ENCODE results near the gene OSTN. TPM values are rescaled to one million over a fixed set of nuclear protein-coding genes. Genes with fewer than 3 reads are reported as not detected.

Gene OSTN, protein sequence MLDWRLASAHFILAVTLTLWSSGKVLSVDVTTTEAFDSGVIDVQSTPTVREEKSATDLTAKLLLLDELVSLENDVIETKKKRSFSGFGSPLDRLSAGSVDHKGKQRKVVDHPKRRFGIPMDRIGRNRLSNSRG
- not detected for polyA plus RNA-seq (2013, experiment 1 of 2)
- polyA plus RNA-seq (2013, experiment 2 of 2): not detected

DNA sequence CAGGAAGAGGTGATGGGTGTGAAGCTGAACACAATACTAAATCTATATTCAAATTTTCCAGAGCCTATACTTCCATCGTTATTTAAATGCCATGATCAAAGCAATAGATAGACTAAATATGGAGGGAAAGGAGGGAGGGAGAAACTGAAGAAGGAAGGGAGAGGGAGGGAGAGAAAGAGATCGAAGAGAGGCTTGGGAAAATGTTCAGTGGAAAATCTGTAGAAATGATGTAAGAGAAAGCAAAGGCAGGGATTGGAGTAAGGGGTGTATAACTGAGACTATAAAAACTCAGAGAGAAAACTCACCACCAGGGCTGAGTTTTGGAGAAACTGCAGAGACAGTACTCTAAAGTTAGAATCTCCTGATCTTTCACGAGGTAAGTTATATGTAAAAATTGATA, at the start of gene OSTN:
Gene OSTN (plus strand): TSS at position 310 of the 400 bp plus-strand sequence. CDS start 13,292 bp downstream, outside the sequence.
- no peak within 1 kb of the TSS for H3K4me3 ChIP-seq (ENCODE audit: low read length)
- no peaks in the 10 kb centered on the region for H3K9me3 ChIP-seq (ENCODE audit: insufficient read depth, low read depth, low read length)
- H3K4me1 ChIP-seq (ENCODE audit: insufficient read depth, low read length): no peaks in the 10 kb centered on the region
- no peaks in the 10 kb centered on the region for H3K36me3 ChIP-seq (ENCODE audit: insufficient read depth, low read length)
- no peak within 1 kb of the TSS for H3K9ac ChIP-seq (ENCODE audit: low read depth, low read length)
- H3K27ac ChIP-seq (ENCODE audit: low read depth, low read length): no peak within 1 kb of the TSS
- H3K27me3 ChIP-seq (ENCODE audit: insufficient read depth, low read length): no peaks in the 10 kb centered on the region
- 92% methylated on average over 2 of the region's 3 CpGs for WGBS

DNA sequence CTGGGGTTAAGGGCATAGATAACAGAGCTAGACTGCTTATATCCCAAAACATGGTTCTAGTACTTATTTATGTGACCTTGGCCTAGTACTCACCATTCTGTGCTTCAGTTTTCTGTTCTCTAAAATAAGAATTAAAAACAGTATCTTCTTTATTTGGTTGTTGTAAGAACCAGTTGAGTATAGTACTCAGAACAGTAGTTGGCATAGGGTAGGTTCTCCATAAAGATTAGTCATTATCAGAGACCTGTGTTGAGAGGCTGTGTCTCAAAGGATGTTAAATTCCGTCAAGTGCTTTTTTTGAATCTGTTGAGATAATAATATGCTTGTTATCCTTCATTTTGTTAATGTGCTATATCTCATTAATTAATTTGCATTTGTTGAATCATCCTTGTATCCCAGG, 47.4 kb upstream of the OSTN start:
- Histone ChIP-seq H3K9me3 (ENCODE audit: insufficient read depth, low read depth, low read length) (peaks cover 18% of the 10 kb centered on the region), H3K27me3 (ENCODE audit: insufficient read depth, low read length) (no peaks in the 10 kb centered on the region), H3K9ac (ENCODE audit: low read depth, low read length) (no peak overlapping the region), H3K4me1 (ENCODE audit: insufficient read depth, low read length) (no peaks in the 10 kb centered on the region), H3K4me3 (ENCODE audit: low read length) (no peak overlapping the region), H3K36me3 (ENCODE audit: insufficient read depth, low read length) (no peaks in the 10 kb centered on the region), H3K27ac (ENCODE audit: low read depth, low read length) (no peak overlapping the region)
- WGBS: 83% methylated on average over 1 of the region's 1 CpG

DNA sequence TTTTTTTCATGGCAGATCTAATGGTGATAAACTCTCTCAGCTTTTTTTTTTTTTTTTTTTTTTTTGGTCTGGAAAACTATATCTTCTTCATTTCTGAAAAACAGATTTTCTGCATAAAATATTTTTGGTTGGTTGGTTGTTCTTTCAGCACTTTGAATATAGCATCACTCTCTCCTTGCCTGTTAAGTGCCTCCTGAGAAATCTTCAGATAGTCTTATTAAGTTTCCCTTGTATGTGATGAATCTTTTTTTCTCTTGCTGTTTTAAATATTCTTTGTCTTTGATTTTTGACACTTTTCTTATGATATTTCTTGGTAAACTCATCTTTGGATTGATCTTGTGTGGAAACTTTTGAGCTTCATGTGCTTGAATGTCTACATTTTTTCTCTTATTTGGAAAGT, 44.2 kb upstream of the OSTN start:
- Histone ChIP-seq H3K9me3 (ENCODE audit: insufficient read depth, low read depth, low read length) (peaks cover 18% of the 10 kb centered on the region), H3K9ac (ENCODE audit: low read depth, low read length) (no peak overlapping the region), H3K36me3 (ENCODE audit: insufficient read depth, low read length) (no peaks in the 10 kb centered on the region), H3K4me3 (ENCODE audit: low read length) (no peak overlapping the region), H3K27ac (ENCODE audit: low read depth, low read length) (no peak overlapping the region), H3K27me3 (ENCODE audit: insufficient read depth, low read length) (no peaks in the 10 kb centered on the region), H3K4me1 (ENCODE audit: insufficient read depth, low read length) (no peaks in the 10 kb centered on the region; the same call in 1 of the 2 replicates)

DNA sequence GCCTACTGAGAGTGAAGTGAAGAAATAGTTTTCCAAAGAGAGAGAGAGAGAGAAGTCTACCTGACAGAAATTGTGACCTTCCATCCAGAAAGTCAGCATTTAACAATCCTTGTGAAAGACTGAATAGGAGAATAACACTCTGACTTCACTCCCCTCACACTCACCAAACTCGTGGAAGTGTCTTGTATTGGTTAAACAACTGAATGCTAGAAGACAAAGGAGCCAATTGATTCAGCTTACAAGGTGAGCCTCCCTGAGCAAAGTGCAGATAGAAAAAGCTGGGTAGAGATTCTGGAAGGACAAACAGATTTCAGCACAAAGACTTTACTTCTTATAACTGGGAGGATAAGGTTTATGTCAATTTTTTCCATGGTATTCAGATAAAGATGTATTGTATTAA, 40.8 kb upstream of the OSTN start:
- Histone ChIP-seq H3K36me3 (ENCODE audit: insufficient read depth, low read length) (no peaks in the 10 kb centered on the region), H3K4me3 (ENCODE audit: low read length) (no peak overlapping the region), H3K9me3 (ENCODE audit: insufficient read depth, low read depth, low read length) (peaks cover 21% of the 10 kb centered on the region), H3K27ac (ENCODE audit: low read depth, low read length) (no peak overlapping the region), H3K27me3 (ENCODE audit: insufficient read depth, low read length) (no peaks in the 10 kb centered on the region), H3K9ac (ENCODE audit: low read depth, low read length) (no peak overlapping the region), H3K4me1 (ENCODE audit: insufficient read depth, low read length) (no peaks in the 10 kb centered on the region; the same call in 1 of the 2 replicates)
- 100% methylated on average over 1 of the region's 1 CpG for WGBS

DNA sequence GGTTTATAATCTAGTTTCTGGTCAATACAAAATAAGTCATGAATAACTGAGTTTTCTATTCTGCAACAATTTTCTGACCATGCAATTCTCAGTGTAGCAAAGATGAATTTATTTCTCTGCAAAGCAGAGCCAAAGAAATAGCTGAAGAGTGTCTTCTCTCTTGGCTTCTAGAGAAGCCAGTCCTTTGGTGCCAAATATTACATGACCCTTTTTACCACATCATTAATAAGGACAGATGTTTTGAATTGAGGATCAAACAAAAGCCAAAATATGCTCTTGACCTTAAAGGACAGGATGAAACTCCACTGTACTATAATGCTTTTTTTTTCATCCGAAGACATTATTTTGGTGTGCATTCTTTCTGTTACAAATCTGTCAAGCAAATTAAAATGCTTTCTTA, 40.2 kb upstream of the OSTN start:
- Histone ChIP-seq H3K4me3 (ENCODE audit: low read length) (no peak overlapping the region), H3K9me3 (ENCODE audit: insufficient read depth, low read depth, low read length) (peaks cover 22% of the 10 kb centered on the region), H3K27me3 (ENCODE audit: insufficient read depth, low read length) (no peaks in the 10 kb centered on the region), H3K27ac (ENCODE audit: low read depth, low read length) (no peak overlapping the region), H3K9ac (ENCODE audit: low read depth, low read length) (no peak overlapping the region), H3K36me3 (ENCODE audit: insufficient read depth, low read length) (no peaks in the 10 kb centered on the region), H3K4me1 (ENCODE audit: insufficient read depth, low read length) (no peaks in the 10 kb centered on the region; the same call in 1 of the 2 replicates)
- WGBS: no CpG with 5 or more reads among the region's 1 CpG

DNA sequence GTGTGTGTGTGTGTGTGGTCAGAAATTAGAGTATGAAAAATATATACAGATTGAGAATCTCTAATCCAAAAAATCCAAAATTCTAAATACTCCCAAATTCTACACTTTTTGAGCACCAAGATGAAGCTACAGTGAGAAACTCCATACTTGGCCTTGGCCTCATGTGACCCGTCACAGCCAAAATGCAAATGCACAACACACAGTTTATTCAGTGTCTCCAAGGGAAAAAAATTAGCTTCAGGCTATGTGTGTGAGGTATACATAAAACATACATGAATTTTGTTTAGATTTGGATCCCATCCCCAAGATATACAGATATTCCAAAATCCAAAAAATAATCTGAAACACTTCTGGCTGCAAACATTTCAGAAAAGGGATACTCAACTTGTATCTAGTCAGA, 33.2 kb upstream of the OSTN start:
- 100% methylated on average over 1 of the region's 1 CpG for WGBS
- H3K9me3 ChIP-seq (ENCODE audit: insufficient read depth, low read depth, low read length): peaks cover 6% of the 10 kb centered on the region; the same call in 1 of the 2 replicates

DNA sequence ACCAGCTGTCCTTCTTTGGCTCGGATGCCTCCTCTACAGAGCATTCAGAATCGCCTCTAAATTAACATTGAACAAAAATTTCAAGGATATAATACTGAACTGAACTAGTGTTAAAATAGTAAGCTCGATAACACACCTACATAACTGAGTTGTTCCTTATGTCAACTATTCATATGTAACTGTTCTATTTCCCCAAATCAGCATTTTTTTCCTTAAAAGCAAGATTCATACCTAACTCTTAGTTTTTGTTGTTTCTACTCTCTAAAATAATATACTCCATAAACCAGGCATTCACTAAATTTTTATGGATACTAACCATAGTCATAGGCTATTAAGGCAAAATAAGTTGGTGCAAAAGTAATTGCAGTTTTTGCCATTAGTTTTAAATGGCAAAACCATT, 32.7 kb upstream of the OSTN start:
- H3K9me3 ChIP-seq (ENCODE audit: insufficient read depth, low read depth, low read length): peaks cover 6% of the 10 kb centered on the region; the same call in 1 of the 2 replicates
- H3K4me3 ChIP-seq (ENCODE audit: low read length): no peak overlapping the region
- H3K27me3 ChIP-seq (ENCODE audit: insufficient read depth, low read length): no peaks in the 10 kb centered on the region
- H3K9ac ChIP-seq (ENCODE audit: low read depth, low read length): no peak overlapping the region
- no peaks in the 10 kb centered on the region for H3K4me1 ChIP-seq (ENCODE audit: insufficient read depth, low read length)
- 100% methylated on average over 2 of the region's 3 CpGs for WGBS
- H3K36me3 ChIP-seq (ENCODE audit: insufficient read depth, low read length): no peaks in the 10 kb centered on the region
- H3K27ac ChIP-seq (ENCODE audit: low read depth, low read length): no peak overlapping the region

More for the DNA sequence above, 33.2 kb upstream of the OSTN start:
- Histone ChIP-seq H3K4me1 (ENCODE audit: insufficient read depth, low read length) (no peaks in the 10 kb centered on the region), H3K9ac (ENCODE audit: low read depth, low read length) (no peak overlapping the region), H3K36me3 (ENCODE audit: insufficient read depth, low read length) (no peaks in the 10 kb centered on the region), H3K27me3 (ENCODE audit: insufficient read depth, low read length) (no peaks in the 10 kb centered on the region), H3K4me3 (ENCODE audit: low read length) (no peak overlapping the region), H3K27ac (ENCODE audit: low read depth, low read length) (no peak overlapping the region)

DNA sequence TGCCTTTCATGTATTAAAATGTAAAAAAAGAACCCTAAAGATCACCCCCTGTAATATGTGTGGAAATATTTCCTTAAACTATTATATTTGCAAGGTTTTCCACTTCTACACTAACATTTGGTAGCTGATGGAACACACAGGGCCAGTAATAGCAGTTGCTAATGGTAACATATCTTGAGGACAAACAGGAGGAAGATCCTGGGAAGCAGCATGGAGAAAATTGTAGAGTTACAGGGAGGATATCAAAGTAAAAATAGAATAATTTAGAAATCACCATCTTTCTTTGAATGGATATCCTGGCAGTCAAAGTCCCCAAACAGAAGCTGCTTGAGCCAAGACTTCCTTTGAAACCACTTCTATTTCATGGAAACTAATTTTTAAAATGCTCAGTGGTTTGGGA, 29.5 kb upstream of the OSTN start:
- Histone ChIP-seq H3K9ac (ENCODE audit: low read depth, low read length) (no peak overlapping the region), H3K9me3 (ENCODE audit: insufficient read depth, low read depth, low read length) (no peaks in the 10 kb centered on the region), H3K4me1 (ENCODE audit: insufficient read depth, low read length) (no peaks in the 10 kb centered on the region), H3K4me3 (ENCODE audit: low read length) (no peak overlapping the region), H3K36me3 (ENCODE audit: insufficient read depth, low read length) (no peaks in the 10 kb centered on the region), H3K27me3 (ENCODE audit: insufficient read depth, low read length) (no peaks in the 10 kb centered on the region), H3K27ac (ENCODE audit: low read depth, low read length) (no peak overlapping the region)

DNA sequence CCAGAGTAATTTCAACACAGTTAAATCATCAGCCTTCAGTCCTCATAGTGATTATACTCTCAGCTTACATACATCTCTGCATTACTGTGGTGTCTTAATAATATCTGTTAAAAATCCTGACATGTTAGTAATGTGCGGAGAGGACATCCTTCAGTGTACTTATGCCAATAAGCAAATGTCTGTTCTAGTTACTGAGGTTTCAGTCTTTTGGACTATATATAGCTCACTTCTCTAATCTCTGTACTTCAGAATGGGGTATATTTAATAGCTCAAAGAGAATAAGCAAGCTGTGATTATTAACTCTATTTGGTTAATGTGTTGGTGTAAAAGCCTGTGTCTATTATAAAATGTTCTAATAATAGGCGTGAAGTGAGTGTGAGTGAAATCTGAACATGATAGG, 28.9 kb upstream of the OSTN start:
- H3K4me1 ChIP-seq (ENCODE audit: insufficient read depth, low read length): no peaks in the 10 kb centered on the region
- no peak overlapping the region for H3K27ac ChIP-seq (ENCODE audit: low read depth, low read length)
- H3K9ac ChIP-seq (ENCODE audit: low read depth, low read length): no peak overlapping the region
- H3K36me3 ChIP-seq (ENCODE audit: insufficient read depth, low read length): no peaks in the 10 kb centered on the region
- H3K9me3 ChIP-seq (ENCODE audit: insufficient read depth, low read depth, low read length): no peaks in the 10 kb centered on the region
- 100% methylated on average over 2 of the region's 2 CpGs for WGBS
- H3K27me3 ChIP-seq (ENCODE audit: insufficient read depth, low read length): no peaks in the 10 kb centered on the region
- no peak overlapping the region for H3K4me3 ChIP-seq (ENCODE audit: low read length)

DNA sequence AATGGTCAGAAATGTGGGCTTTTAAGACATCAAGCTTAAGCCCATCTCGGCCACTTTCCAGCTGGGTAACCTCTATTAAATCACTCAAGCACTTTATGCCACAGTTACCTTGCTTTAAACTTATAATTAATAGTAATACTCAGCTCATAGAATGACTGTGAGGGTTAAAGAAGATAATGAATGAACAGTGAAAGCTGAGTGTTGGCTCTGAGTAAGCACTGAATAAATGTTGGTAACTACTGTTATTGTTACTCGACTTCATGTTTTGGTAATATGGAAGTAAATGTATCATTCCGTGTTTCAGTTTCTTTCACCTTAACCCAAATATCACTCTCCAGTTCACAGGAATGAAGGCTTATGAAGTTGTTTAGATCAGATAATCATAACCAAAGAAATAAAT, 23.9 kb upstream of the OSTN start:
- 88% methylated on average over 1 of the region's 3 CpGs for WGBS

DNA sequence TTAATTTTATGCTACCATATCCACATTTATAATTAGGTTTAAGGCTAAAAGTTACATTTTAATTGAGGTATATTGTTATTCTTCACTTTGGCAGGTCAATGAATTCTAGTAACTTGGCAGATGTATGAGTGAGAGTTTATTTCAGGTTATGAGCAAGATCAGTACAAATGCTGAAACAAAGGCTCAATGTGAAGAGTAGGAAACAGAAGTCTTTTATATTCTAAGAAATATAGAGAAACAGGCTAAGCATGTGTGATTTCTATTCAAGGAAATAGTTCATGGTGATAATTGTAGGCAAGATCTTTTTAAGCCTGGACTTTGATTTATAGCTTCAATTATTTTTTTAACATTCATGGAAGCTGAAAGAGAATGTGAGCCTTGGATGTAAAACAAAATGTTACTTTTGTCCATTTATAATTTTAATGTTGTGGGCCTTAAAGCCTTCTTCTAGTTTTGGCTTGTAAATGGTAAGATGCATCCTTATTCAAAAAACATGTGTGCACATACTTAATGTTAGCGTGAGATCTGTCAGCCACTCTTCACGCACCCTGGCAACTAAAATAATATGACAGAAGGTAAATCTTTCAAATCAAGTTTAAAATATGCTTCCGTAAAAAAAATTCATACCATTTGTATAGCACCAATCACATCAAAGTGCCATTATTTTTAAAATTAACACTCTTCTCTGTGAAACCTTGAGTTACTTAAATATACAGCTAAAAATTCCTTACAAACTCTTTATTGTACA, 22.8 kb upstream of the OSTN start:
- Histone ChIP-seq H3K36me3 (ENCODE audit: insufficient read depth, low read length) (no peaks in the 10 kb centered on the region), H3K27me3 (ENCODE audit: insufficient read depth, low read length) (no peaks in the 10 kb centered on the region), H3K4me1 (ENCODE audit: insufficient read depth, low read length) (no peaks in the 10 kb centered on the region), H3K9me3 (ENCODE audit: insufficient read depth, low read depth, low read length) (no peaks in the 10 kb centered on the region), H3K4me3 (ENCODE audit: low read length) (no peak overlapping the region), H3K9ac (ENCODE audit: low read depth, low read length) (no peak overlapping the region), H3K27ac (ENCODE audit: low read depth, low read length) (no peak overlapping the region)
- 98% methylated on average over 3 of the region's 3 CpGs for WGBS

More for the DNA sequence above, 23.9 kb upstream of the OSTN start:
- H3K36me3 ChIP-seq (ENCODE audit: insufficient read depth, low read length): no peaks in the 10 kb centered on the region
- H3K9ac ChIP-seq (ENCODE audit: low read depth, low read length): no peak overlapping the region
- H3K27ac ChIP-seq (ENCODE audit: low read depth, low read length): no peak overlapping the region
- no peaks in the 10 kb centered on the region for H3K27me3 ChIP-seq (ENCODE audit: insufficient read depth, low read length)
- no peaks in the 10 kb centered on the region for H3K4me1 ChIP-seq (ENCODE audit: insufficient read depth, low read length)
- H3K4me3 ChIP-seq (ENCODE audit: low read length): no peak overlapping the region
- no peaks in the 10 kb centered on the region for H3K9me3 ChIP-seq (ENCODE audit: insufficient read depth, low read depth, low read length)
